Left colon (tissue), 2 donors: ENCODE measurements around the gene YAE1. TPM values are rescaled to one million over a fixed set of nuclear protein-coding genes. Genes with fewer than 3 reads are reported as not detected.

ENCODE experiments used
- total RNA-seq, 2 donors: library from RNA; stranded (reverse); fragmentation: NEBNext Ultra II Directional; extraction: Animal tissue kit (Norgen Biotek cat#: 25700); gene quantifications; one replicate each; pipeline ENCODE4 v1.2.1, GENCODE V29; 2021
- donor health status: DM: no; HTN: no; CAD: no.
- donor health status: DM: yes; HTN: yes; CAD: no.

YAE1 gene
- total RNA-seq, 2 donors from 2014 or later: 19.0 to 27.4 TPM

Other genes with a start within 250 kb of the YAE1 start
- 10 to 100 TPM; 51.3 to 52.4 TPM for gene RALA, start 57.2 kb downstream of the YAE1 start, total RNA-seq